K562 (cell line): ENCODE data around the gene DHX29. TPM values are rescaled to one million over a fixed set of nuclear protein-coding genes. Genes with fewer than 3 reads are reported as not detected.

ENCODE experiments used
- ATAC-seq: fragments of 200-7000 bp; cut with Tn5 transposase; 3 replicates; pipeline ENCODE4 v1.9.1; 2020; ENCODE audit warnings: moderate library complexity
- BruUV-seq: library from RNA; stranded (reverse); fragments of 400-500 nt; replicated peaks from 2 replicates; lab custom pipeline; 2021; lab: Mats Ljungman, UMichigan
- CTCF ChIA-PET: fragments of 300-600 bp; formaldehyde crosslinking; extraction: SDS; loops from one replicate; lab custom pipeline; 2021; ENCODE audit warnings: low intra/inter-chr PET ratio; lab: Yijun Ruan, JAX
- POLR2A ChIA-PET: fragments of 300-600, 350-650 bp; sonication (Branson Sonifier 250); formaldehyde crosslinking; extraction: SDS; loops from one replicate; lab custom pipeline; 2021; ENCODE audit warnings: antibody characterized with exemption, inconsistent platforms; lab: Yijun Ruan, JAX
- DNase-seq, 4 experiments: peaks; one replicate each; pipeline versions ENCODE4 v3.0.0 to v3.0.0-alpha.2; 2011 to 2018; ENCODE audit warnings: low spot score in 3 of 4, mixed read lengths in 3 of 4; ENCODE audit errors: extremely low read depth in 1 of 4
- FAIRE-seq: peaks from 2 replicates; lab custom pipeline; 2011; peaks lifted over from hg19 to GRCh38; lab: Jason Lieb, UNC
- H2AFZ ChIP-seq: 2 replicates; pipeline ENCODE4 v1.6.0; 2011; ENCODE audit warnings: low read depth, low read length, control low read depth, inconsistent platforms
- H3K27ac ChIP-seq: fragments of 200-600 bp; 3 replicates; pipeline ENCODE4 v1.8.0; 2011; ENCODE audit warnings: low read depth, mild to moderate bottlenecking, control low read depth, inconsistent platforms, low read length, moderate library complexity, mixed read lengths; ENCODE audit errors: extremely low read depth
- H3K27me3 ChIP-seq, 2 experiments: fragments of 300-600 bp in 1 of 2; 2 replicates in 1 of 2; 3 replicates in 1 of 2; pipeline versions ENCODE4 v1.6.0 to v1.8.0; 2011; ENCODE audit warnings: inconsistent platforms in 2 of 2, low read length in 2 of 2, mild to moderate bottlenecking in 1 of 2, mixed read lengths in 1 of 2, moderate library complexity in 1 of 2; ENCODE audit not compliant: control insufficient read depth in 2 of 2, insufficient read depth in 2 of 2
- H3K36me3 ChIP-seq: fragments of 300-600 bp; 3 replicates; pipeline ENCODE4 v1.8.0; 2011; ENCODE audit warnings: mild to moderate bottlenecking, low read length, inconsistent platforms; ENCODE audit not compliant: control insufficient read depth, insufficient read depth
- H3K4me1 ChIP-seq, 2 experiments: fragments of 200-600 bp in 1 of 2; replicated peaks in 1 of 2; 2 replicates in 1 of 2; 3 replicates in 1 of 2; pipeline versions ENCODE4 v1.5.1 to v1.8.0; 2011; ENCODE audit warnings: inconsistent platforms in 2 of 2, low read length in 2 of 2, mild to moderate bottlenecking in 1 of 2, mixed read lengths in 1 of 2, moderate library complexity in 1 of 2; ENCODE audit not compliant: control insufficient read depth in 2 of 2, insufficient read depth in 2 of 2
- H3K4me2 ChIP-seq: 2 replicates; pipeline ENCODE4 v1.6.1; 2011; ENCODE audit warnings: low read length, control low read depth, inconsistent platforms, mixed read lengths; ENCODE audit not compliant: insufficient read depth
- H3K4me3 ChIP-seq: fragments of 200-600 bp; sonication (generic), shearing (Covaris generic); 2 replicates; pipeline ENCODE4 v1.5.1; 2016; ENCODE audit warnings: control low read depth, inconsistent platforms
- H3K79me2 ChIP-seq: fragments of 200-600 bp; 3 replicates; pipeline ENCODE4 v1.8.0; 2011; ENCODE audit warnings: low read length, inconsistent platforms; ENCODE audit not compliant: control insufficient read depth, insufficient read depth
- H3K9ac ChIP-seq, 2 experiments: 2 replicates each; pipeline versions ENCODE4 v1.6.0 to v1.6.1; 2011; ENCODE audit warnings: low read depth in 2 of 2, low read length in 2 of 2, control low read depth in 1 of 2, inconsistent platforms in 1 of 2, mild to moderate bottlenecking in 1 of 2, mixed read lengths in 1 of 2; ENCODE audit not compliant: insufficient read depth in 1 of 2
- H3K9me1 ChIP-seq: one replicate; pipeline ENCODE4 v1.6.0; 2011; ENCODE audit warnings: inconsistent platforms, mild to moderate bottlenecking, low read length, moderate library complexity; ENCODE audit not compliant: control insufficient read depth, insufficient read depth
- H3K9me3 ChIP-seq: replicated peaks from 2 replicates; pipeline ENCODE4 v1.5.1; 2011; ENCODE audit warnings: low read depth, low read length, inconsistent platforms; ENCODE audit not compliant: control insufficient read depth, insufficient read depth
- H4K20me1 ChIP-seq: replicated peaks from 2 replicates; pipeline ENCODE4 v1.6.1; 2011; ENCODE audit warnings: low read length, inconsistent platforms, mixed read lengths; ENCODE audit not compliant: control insufficient read depth, insufficient read depth
- C11orf30 ChIP-seq: fragments of 450-650 bp; IDR thresholded peaks from 2 replicates; pipeline ENCODE4 v1.6.1; 2016; ENCODE audit warnings: low read depth, mild to moderate bottlenecking
- CC2D1A ChIP-seq: fragments of 450-650 bp; IDR thresholded peaks from 2 replicates; pipeline ENCODE4 v1.6.1; 2017; ENCODE audit warnings: mild to moderate bottlenecking
- COPS2 ChIP-seq: fragments of 450-650 bp; conservative IDR thresholded peaks from 2 replicates; pipeline ENCODE4 v1.6.1; 2016; ENCODE audit warnings: mild to moderate bottlenecking, moderate library complexity
- CREM ChIP-seq: IDR thresholded peaks from 2 replicates; pipeline ENCODE4 v1.6.1; 2014; ENCODE audit warnings: antibody characterized with exemption, low read depth
- PREB ChIP-seq: sonication (generic); formaldehyde crosslinking; IDR thresholded peaks from 2 replicates; pipeline ENCODE4 v1.8.1; 2023; ENCODE audit warnings: mild to moderate bottlenecking, missing genetic modification reagents
- ZNF316 ChIP-seq: fragments of 450-650 bp; IDR thresholded peaks from 2 replicates; pipeline ENCODE4 v1.6.1; 2016
- WGBS: fragments of 100-300 bp; shearing (Covaris generic); methylation state at CpG from one replicate; pipeline ENCODE4 v1.1.6; 2016; ENCODE audit warnings: low coverage, mixed read lengths; ENCODE audit not compliant: insufficient coverage; ENCODE audit errors: missing lambda C conversion rate; 5-methylcytosine and 5-hydroxymethylcytosine counted together
- in situ Hi-C: fragments of 300-500 bp; cut with MboI; formaldehyde crosslinking; loops from 4 replicates; pipeline ENCODE4 v1.15.0; 2018; ENCODE audit warnings: inconsistent platforms, mixed read lengths
- intact Hi-C: fragments of 100-400 bp; cut with micrococcal nuclease; formaldehyde crosslinking; loops from 2 replicates; pipeline ENCODE4 v1.14.2; 2022
- polyA plus RNA-seq, 8 experiments: library from polyadenylated mRNA; depleted of rRNA in 4 of 8; stranded (reverse) in 5 of 8; unstranded in 3 of 8; fragments of >200 nt; fragmentation: Nextera tagmentation in 2 of 8; fragmentation: Illumina TruSeq in 1 of 8; extraction: Ambion mirVana in 2 of 8; extraction: Trizol in 1 of 8; gene quantifications; 2 replicates each; pipeline versions ENCODE4 v1.2.1 to v1.2.3, GENCODE V29; 2011 to 2014; ENCODE audit warnings: inconsistent platforms in 1 of 8, missing spikeins in 1 of 8
- total RNA-seq, 7 experiments: library from RNA; depleted of rRNA in 6 of 7; stranded (reverse); fragments of >200 nt in 6 of 7; fragmentation: Illumina TruSeq in 2 of 7; extraction: Trizol in 2 of 7; gene quantifications; 2 replicates each; pipeline versions ENCODE4 v1.2.1 to v1.2.3, GENCODE V29; 2011 to 2021; ENCODE audit warnings: low replicate concordance in 1 of 7
- TF ChIP-seq, protein P1 (sequence below): fragments of 450-650 bp; formaldehyde crosslinking; IDR thresholded peaks from 2 replicates; pipeline ENCODE4 v1.4.0; 2022; ENCODE audit warnings: mild to moderate bottlenecking, moderate library complexity

Gene DHX29
- total and polyA plus RNA-seq, 9 of the 15 experiments (the other 6 are each of a cell fraction or from before 2014, with no cell fraction given) = 7.5 to 42.1 (median 25.0) TPM

DNA sequence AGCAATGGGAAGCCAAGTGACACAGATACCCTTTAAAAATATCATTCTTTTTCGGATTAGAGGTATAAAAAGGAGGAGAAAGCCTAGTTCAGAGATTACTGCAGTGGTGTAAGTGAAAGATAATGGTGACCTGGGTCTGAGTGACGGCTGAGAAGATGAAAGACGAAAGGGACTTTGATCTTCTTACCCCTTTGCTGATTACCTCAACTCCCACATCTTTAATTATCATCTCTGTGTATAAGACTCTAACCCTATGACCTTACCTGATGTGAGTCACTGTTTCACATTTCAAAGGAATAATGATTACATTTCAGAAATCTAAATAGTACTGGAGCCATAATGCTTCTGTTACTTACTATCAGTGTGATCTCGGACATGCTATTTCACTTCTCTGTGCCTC, 52.7 kb downstream of the DHX29 start:
- WGBS = 61% methylated on average over 4 of the region's 4 CpGs

DNA sequence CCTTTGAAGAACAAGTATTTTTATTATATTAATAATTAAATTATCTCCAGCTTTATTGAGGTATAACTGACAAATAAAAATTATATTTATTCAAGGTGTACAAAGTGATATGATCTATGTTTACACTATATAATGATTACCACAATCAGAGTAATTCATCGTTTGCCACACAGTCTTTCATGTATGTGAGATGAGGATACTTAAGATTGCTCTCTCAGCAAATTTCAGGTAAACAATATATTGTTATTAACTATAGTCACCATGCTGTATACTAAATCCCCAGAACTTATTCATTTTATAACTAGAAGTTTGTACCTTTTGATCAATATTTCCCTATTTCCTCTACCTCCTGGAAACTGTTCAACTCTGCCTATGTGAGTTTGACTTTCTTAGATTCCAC, 57.4 kb downstream of the DHX29 start:
- Histone ChIP-seq H3K79me2 (no peaks in the 10 kb centered on the region), H4K20me1 (no peaks in the 10 kb centered on the region; the same call in 1 of the 2 replicates), H3K27ac (no peak overlapping the region), H3K9me3 (peaks cover 5% of the 10 kb centered on the region; the same call in 1 of the 2 replicates), H3K9ac (no peak overlapping the region), H2AFZ (no peak overlapping the region), H3K4me3 (no peak overlapping the region), H3K4me1 (no peaks in the 10 kb centered on the region), H3K27me3 (no peaks in the 10 kb centered on the region), H3K4me2 (no peak overlapping the region), H3K36me3 (peaks cover 2% of the 10 kb centered on the region; the same call in 1 of the 3 replicates), H3K9me1 (no peaks in the 10 kb centered on the region)
- intact Hi-C loops = no loop called here
- no peak for ATAC-seq
- in situ Hi-C loops = no loop called here
- no peak for DNase-seq
- CTCF ChIA-PET = no interaction called here
- POLR2A ChIA-PET = interaction anchor here (0.6 kb wide), 1 partner anchor 1758 kb away, joined by 4 read pairs; no protein-coding TSS in a partner anchor
- BruUV-seq = no TSS peak
- no peak for FAIRE-seq
- 0% methylated on average over 1 of the region's 1 CpG for WGBS
- TF ChIP-seq COPS2 (no peak), C11orf30 (peak; percentile 44), ZNF316 (peak; percentile 58), CC2D1A (no peak), CREM (no peak)
- TF ChIP-seq, protein P1, sequence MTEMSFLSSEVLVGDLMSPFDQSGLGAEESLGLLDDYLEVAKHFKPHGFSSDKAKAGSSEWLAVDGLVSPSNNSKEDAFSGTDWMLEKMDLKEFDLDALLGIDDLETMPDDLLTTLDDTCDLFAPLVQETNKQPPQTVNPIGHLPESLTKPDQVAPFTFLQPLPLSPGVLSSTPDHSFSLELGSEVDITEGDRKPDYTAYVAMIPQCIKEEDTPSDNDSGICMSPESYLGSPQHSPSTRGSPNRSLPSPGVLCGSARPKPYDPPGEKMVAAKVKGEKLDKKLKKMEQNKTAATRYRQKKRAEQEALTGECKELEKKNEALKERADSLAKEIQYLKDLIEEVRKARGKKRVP (CRISPR knock-in tag) = no peak

More for the DNA sequence above, 52.7 kb downstream of the DHX29 start:
- no peak for ATAC-seq
- no peak for FAIRE-seq
- in situ Hi-C loops (no loop called here), intact Hi-C loops (no loop called here)
- Histone ChIP-seq H3K9me1 (no peaks in the 10 kb centered on the region), H3K4me1 (no peaks in the 10 kb centered on the region), H4K20me1 (no peaks in the 10 kb centered on the region; the same call in 1 of the 2 replicates), H3K27ac (no peak overlapping the region), H3K79me2 (no peaks in the 10 kb centered on the region), H3K9ac (no peak overlapping the region), H3K4me2 (no peak overlapping the region), H3K36me3 (peaks cover 42% of the 10 kb centered on the region; the same call in 1 of the 3 replicates), H3K27me3 (no peaks in the 10 kb centered on the region), H3K9me3 (no peaks in the 10 kb centered on the region), H3K4me3 (no peak overlapping the region), H2AFZ (no peak overlapping the region)
- no peak for TF ChIP-seq PREB (CRISPR knock-in tag)
- ChIA-PET POLR2A (no interaction called here), CTCF (no interaction called here)
- no peak for DNase-seq
- no TSS peak for BruUV-seq
